HepG2 (cell line): ENCODE measurements around the gene FAF1. TPM values are rescaled to one million over a fixed set of nuclear protein-coding genes. Genes with fewer than 3 reads are reported as not detected.

Source experiments
- ELF3 ChIP-seq: IDR thresholded peaks from 2 replicates; pipeline ENCODE4 v1.6.1; 2016; ENCODE audit warnings: missing genetic modification reagents, missing compliant biosample characterization
- FOSL1 ChIP-seq: sonication (generic); formaldehyde crosslinking; IDR thresholded peaks from 2 replicates; pipeline ENCODE4 v1.9.0; 2021; ENCODE audit warnings: missing genetic modification reagents, borderline replicate concordance
- FOSL2 ChIP-seq: sonication (generic); formaldehyde crosslinking; IDR thresholded peaks from 2 replicates; pipeline ENCODE4 v1.4.0; 2020; ENCODE audit warnings: missing genetic modification reagents
- FOXA1 ChIP-seq, 2 experiments: fragments of 450-650 bp in 1 of 2; sonication (generic) in 1 of 2; formaldehyde crosslinking in 1 of 2; IDR thresholded peaks; 2 replicates each; pipeline versions ENCODE4 v1.4.0 to v1.6.1; 2016 to 2020; ENCODE audit warnings: missing genetic modification reagents in 1 of 2
- GATAD2A ChIP-seq: IDR thresholded peaks from 2 replicates; pipeline ENCODE4 v1.6.1; 2016
- GFI1 ChIP-seq: sonication (generic); formaldehyde crosslinking; IDR thresholded peaks from 2 replicates; pipeline ENCODE4 v1.5.0; 2020; ENCODE audit warnings: missing genetic modification reagents, mild to moderate bottlenecking, borderline replicate concordance
- JUNB ChIP-seq: sonication (generic); formaldehyde crosslinking; IDR thresholded peaks from 2 replicates; pipeline ENCODE4 v1.8.0; 2022; ENCODE audit warnings: missing genetic modification reagents, mild to moderate bottlenecking, borderline replicate concordance
- JUND ChIP-seq: sonication (generic); formaldehyde crosslinking; IDR thresholded peaks from 2 replicates; pipeline ENCODE4 v1.8.0; 2022; ENCODE audit warnings: mild to moderate bottlenecking, missing genetic modification reagents
- KLF6 ChIP-seq: IDR thresholded peaks from 2 replicates; pipeline ENCODE4 v1.8.0; 2016; ENCODE audit warnings: missing biosample characterization, missing genetic modification reagents
- NCOA2 ChIP-seq: sonication (generic); formaldehyde crosslinking; IDR thresholded peaks from 2 replicates; pipeline ENCODE4 v1.8.0; 2022; ENCODE audit warnings: inconsistent platforms
- PTBP1 ChIP-seq: fragments of 200-400 bp; formaldehyde crosslinking; IDR thresholded peaks from 2 replicates; pipeline ENCODE4 v1.6.1; 2018; ENCODE audit warnings: low read length, low read depth; ENCODE audit not compliant: poor library complexity, severe bottlenecking
- RARA ChIP-seq: IDR thresholded peaks from 2 replicates; pipeline ENCODE4 v1.6.1; 2016; ENCODE audit warnings: missing genetic modification reagents, missing compliant biosample characterization
- RXRB ChIP-seq: IDR thresholded peaks from 2 replicates; pipeline ENCODE4 v1.6.1; 2016; ENCODE audit warnings: borderline replicate concordance, missing genetic modification reagents, missing compliant biosample characterization
- SAP130 ChIP-seq: IDR thresholded peaks from 2 replicates; pipeline ENCODE4 v1.6.1; 2016; ENCODE audit warnings: low read depth
- SIX1 ChIP-seq: sonication (generic); formaldehyde crosslinking; IDR thresholded peaks from 2 replicates; pipeline ENCODE4 v1.4.0; 2020; ENCODE audit warnings: missing genetic modification reagents, borderline replicate concordance
- SOX13 ChIP-seq, 3 experiments: fragments of 450-650 bp in 1 of 3; sonication (generic) in 1 of 3; formaldehyde crosslinking in 1 of 3; IDR thresholded peaks in 2 of 3; conservative IDR thresholded peaks in 1 of 3; 2 replicates each; pipeline versions ENCODE4 v1.5.0 to v1.6.1; 2016 to 2020; ENCODE audit warnings: antibody characterized with exemption in 1 of 3, mild to moderate bottlenecking in 1 of 3, missing compliant biosample characterization in 1 of 3, missing genetic modification reagents in 1 of 3, moderate library complexity in 1 of 3
- XBP1 ChIP-seq: sonication (generic); formaldehyde crosslinking; IDR thresholded peaks from 2 replicates; pipeline ENCODE4 v1.5.0; 2020; ENCODE audit warnings: missing genetic modification reagents
- ZNF556 ChIP-seq: sonication (generic); formaldehyde crosslinking; IDR thresholded peaks from 2 replicates; pipeline ENCODE4 v1.4.0; 2020; ENCODE audit warnings: mild to moderate bottlenecking, missing genetic modification reagents, borderline replicate concordance
- ZNF792 ChIP-seq: IDR thresholded peaks from 2 replicates; pipeline ENCODE4 v1.6.1; 2016
- polyA plus RNA-seq, 8 experiments: library from polyadenylated mRNA; depleted of rRNA in 3 of 8; stranded (reverse) in 7 of 8; unstranded in 1 of 8; fragments of >200 nt; fragmentation: Illumina TruSeq in 4 of 8; extraction: Trizol in 4 of 8; gene quantifications; 2 replicates each; pipeline versions ENCODE4 v1.2.1 to v1.2.3, GENCODE V29; 2011 to 2016; ENCODE audit warnings: low read depth in 4 of 8, missing spikeins in 1 of 8, mixed read lengths in 1 of 8; ENCODE audit not compliant: insufficient read depth in 1 of 8
- total RNA-seq, 5 experiments: library from RNA; depleted of rRNA; stranded (reverse); fragments of >200 nt; fragmentation: Illumina TruSeq; extraction: Trizol; gene quantifications; 2 replicates each; pipeline ENCODE4 v1.2.3, GENCODE V29; 2016; ENCODE audit warnings: low read depth in 1 of 5
- TF ChIP-seq, protein P1 (sequence below): IDR thresholded peaks from 2 replicates; pipeline ENCODE4 v1.6.1; 2016; ENCODE audit warnings: low read depth

Gene FAF1
- total and polyA plus RNA-seq, 2 of the 13 experiments (the other 11 are each of a cell fraction or from before 2014, with no cell fraction given) = 19.4 to 63.3 TPM

DNA sequence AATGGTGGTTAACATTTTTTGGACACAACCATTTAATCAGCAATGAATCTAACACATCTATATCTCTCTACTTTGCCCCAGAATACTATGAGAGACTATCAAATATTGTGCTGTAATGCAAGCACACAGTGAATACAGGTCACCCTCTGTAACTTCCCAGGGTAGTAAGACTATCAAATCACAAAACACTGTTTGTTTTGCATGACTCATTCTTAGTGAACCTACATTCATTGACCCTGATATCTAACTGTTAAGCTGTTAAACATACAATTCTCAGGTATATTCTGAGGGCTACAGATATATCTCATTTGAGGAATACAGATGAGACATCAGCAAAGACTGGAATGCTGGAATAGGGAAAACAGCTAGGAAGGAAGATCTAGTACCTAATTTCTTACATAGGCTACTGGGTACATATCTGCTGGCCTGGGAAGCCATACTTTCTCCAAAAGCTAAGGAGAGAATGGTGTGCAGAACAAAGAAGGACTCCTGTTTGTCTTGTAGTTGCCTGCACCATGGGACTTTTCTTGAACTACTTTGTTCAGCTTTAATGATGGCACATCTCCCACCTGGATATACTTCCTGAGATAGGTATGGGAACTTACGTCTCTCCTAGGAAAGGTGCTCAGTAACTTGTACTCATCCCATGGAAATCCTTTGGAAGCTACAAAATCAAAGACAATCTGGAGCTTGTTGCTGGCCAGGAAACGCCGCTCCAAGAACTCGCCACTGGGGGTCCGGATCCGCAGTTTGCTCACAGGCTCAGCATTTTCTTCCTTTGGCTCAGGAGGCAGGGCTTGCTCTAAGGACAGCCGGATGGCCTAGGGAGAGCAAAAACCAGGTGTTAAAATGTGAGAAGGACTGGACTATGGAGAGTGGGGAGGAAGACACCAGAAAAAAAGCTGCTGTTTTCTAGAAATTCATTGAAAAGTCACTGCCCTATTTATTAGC lies 484.9 kb downstream of the FAF1 start (continued):
- peak; percentile 90; the same call in 1 of the 2 replicates for TF ChIP-seq JUNB (CRISPR knock-in tag)
- TF ChIP-seq XBP1 (CRISPR knock-in tag) = no peak
- TF ChIP-seq KLF6 (CRISPR knock-in tag) = no peak
- TF ChIP-seq, protein P1, sequence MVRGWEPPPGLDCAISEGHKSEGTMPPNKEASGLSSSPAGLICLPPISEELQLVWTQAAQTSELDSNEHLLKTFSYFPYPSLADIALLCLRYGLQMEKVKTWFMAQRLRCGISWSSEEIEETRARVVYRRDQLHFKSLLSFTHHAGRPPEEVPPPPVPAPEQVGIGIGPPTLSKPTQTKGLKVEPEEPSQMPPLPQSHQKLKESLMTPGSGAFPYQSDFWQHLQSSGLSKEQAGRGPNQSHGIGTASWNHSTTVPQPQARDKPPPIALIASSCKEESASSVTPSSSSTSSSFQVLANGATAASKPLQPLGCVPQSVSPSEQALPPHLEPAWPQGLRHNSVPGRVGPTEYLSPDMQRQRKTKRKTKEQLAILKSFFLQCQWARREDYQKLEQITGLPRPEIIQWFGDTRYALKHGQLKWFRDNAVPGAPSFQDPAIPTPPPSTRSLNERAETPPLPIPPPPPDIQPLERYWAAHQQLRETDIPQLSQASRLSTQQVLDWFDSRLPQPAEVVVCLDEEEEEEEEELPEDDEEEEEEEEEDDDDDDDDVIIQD (CRISPR knock-in tag) = 0 out of 2 replicates have a peak, but pooled peaks have one; percentile 26
- peak; percentile 88; the same call in 1 of the 2 replicates for TF ChIP-seq SIX1 (CRISPR knock-in tag)
- 0 out of 2 replicates have a peak, but pooled peaks have one; percentile 21 for TF ChIP-seq SAP130 (CRISPR knock-in tag)
- peak; percentile 85; the same call in 1 of the 2 replicates for TF ChIP-seq FOSL1 (CRISPR knock-in tag)
- TF ChIP-seq RXRB (CRISPR knock-in tag) = 0 out of 2 replicates have a peak, but pooled peaks have one; percentile 25
- no peak for TF ChIP-seq PTBP1
- no peak for TF ChIP-seq SOX13 (IDR thresholded peaks at IDR 0.05)
- TF ChIP-seq SOX13 (CRISPR knock-in tag; conservative IDR thresholded peaks at IDR 0.05 in 1 of 2, IDR thresholded peaks at IDR 0.05 in 1 of 2) = peak in 1 of 2 experiments; percentile 22; a peak in 1 of 4 replicates
- TF ChIP-seq FOSL2 (CRISPR knock-in tag) = peak; percentile 83; the same call in 1 of the 2 replicates
- TF ChIP-seq JUND (CRISPR knock-in tag) = peak; percentile 82; the same call in 1 of the 2 replicates
- TF ChIP-seq FOXA1 (IDR thresholded peaks at IDR 0.05) = no peak
- TF ChIP-seq FOXA1 (CRISPR knock-in tag; IDR thresholded peaks at IDR 0.05) = peak; percentile 65; the same call in 1 of the 2 replicates
- peak; percentile 40; the same call in 1 of the 2 replicates for TF ChIP-seq RARA (CRISPR knock-in tag)
- peak; percentile 33; the same call in 1 of the 2 replicates for TF ChIP-seq ELF3 (CRISPR knock-in tag)
- no peak for TF ChIP-seq ZNF792 (CRISPR knock-in tag)
- TF ChIP-seq GATAD2A (CRISPR knock-in tag) = peak; percentile 42; the same call in 1 of the 2 replicates
- peak; percentile 30; the same call in 1 of the 2 replicates for TF ChIP-seq GFI1 (CRISPR knock-in tag)
- 0 out of 2 replicates have a peak, but pooled peaks have one; percentile 13 for TF ChIP-seq NCOA2
- TF ChIP-seq ZNF556 (CRISPR knock-in tag) = no peak
